Measurements from ENCODE around the gene TARBP1. TPM values are rescaled to one million over a fixed set of nuclear protein-coding genes. Genes with fewer than 3 reads are reported as not detected.

The TARBP1 gene
- total RNA-seq, 4 donors from 2014 or later: 19.9 to 44.4 (median 27.6) TPM

DNA sequence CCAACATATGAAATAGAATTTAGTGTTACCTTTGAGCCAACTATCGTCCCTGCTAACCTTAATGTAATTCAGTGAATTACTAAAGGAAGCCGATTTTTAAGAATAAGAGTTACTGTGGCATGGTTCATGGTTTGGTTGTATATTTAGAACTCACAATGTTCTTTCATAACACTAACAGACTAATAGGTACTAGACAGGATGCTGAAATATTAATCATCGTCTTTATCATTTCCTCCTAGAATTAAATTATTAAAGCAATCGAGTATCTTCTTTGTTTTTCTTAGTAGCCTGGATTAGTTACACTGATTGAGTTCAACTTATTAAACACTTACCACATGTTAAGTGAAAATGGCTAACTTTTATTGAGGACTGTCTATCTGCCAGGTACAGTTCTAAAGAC lies 47.7 kb downstream of the TARBP1 start:
- in situ Hi-C loops (cut with MboI; ENCODE audit: low pct_ligation_motif_present in 1 of 4, low pct_unique_long_range_greater_than_20kb in 1 of 4, low sequenced_read_pairs in 3 of 4): no loop called here
- TF ChIP-seq, protein P1, sequence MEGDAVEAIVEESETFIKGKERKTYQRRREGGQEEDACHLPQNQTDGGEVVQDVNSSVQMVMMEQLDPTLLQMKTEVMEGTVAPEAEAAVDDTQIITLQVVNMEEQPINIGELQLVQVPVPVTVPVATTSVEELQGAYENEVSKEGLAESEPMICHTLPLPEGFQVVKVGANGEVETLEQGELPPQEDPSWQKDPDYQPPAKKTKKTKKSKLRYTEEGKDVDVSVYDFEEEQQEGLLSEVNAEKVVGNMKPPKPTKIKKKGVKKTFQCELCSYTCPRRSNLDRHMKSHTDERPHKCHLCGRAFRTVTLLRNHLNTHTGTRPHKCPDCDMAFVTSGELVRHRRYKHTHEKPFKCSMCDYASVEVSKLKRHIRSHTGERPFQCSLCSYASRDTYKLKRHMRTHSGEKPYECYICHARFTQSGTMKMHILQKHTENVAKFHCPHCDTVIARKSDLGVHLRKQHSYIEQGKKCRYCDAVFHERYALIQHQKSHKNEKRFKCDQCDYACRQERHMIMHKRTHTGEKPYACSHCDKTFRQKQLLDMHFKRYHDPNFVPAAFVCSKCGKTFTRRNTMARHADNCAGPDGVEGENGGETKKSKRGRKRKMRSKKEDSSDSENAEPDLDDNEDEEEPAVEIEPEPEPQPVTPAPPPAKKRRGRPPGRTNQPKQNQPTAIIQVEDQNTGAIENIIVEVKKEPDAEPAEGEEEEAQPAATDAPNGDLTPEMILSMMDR (IDR thresholded peaks at IDR 0.05): no peak
- TF ChIP-seq POLR2A (IDR thresholded peaks at IDR 0.05) (no peak), POLR2AphosphoS5 (IDR thresholded peaks at IDR 0.05) (no peak), EP300 (IDR thresholded peaks at IDR 0.05; ENCODE audit: low read depth) (no peak)
- Histone ChIP-seq H3K36me3 (peaks cover 0 to 20% (median 9%) of the 10 kb centered on the region in 4 donors), H3K4me3 (no peak overlapping the region), H3K27ac (no peak overlapping the region), H3K9me3 (no peaks in the 10 kb centered on the region), H3K27me3 (no peaks in the 10 kb centered on the region), H3K4me1 (no peaks in the 10 kb centered on the region)
- WGBS, 2 donors (ENCODE audit: low coverage in 1 of 2): 89 to 95% methylated on average over 4 of the region's 4 CpGs
- no peak for DNase-seq
- intact Hi-C loops (cut with DNase I; ENCODE audit: low total_unique reads): no loop called here

DNA sequence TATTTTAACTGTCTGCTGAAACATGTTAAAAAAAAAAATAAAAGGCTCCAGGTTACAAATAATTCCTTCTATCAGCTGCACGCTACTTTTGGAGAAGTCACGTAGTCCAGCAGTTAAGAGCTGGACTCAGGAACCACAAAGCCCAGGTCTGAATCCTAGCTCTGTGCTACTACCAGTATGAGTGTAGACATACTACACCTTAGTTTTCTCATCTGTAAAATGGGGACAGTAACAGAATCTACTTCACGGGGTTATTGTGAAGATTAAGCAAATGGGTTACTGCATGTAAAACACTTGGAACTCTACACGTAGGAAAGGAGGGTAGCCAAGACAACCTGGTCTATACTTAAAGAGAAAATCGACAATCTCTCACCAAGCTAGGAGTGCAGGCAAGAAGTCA lies 48.3 kb downstream of the TARBP1 start:
- H3K4me3 ChIP-seq: no peak overlapping the region
- intact Hi-C loops (cut with DNase I; ENCODE audit: low total_unique reads) (no loop called here), in situ Hi-C loops (cut with MboI; ENCODE audit: low pct_ligation_motif_present in 1 of 4, low pct_unique_long_range_greater_than_20kb in 1 of 4, low sequenced_read_pairs in 3 of 4) (no loop called here)
- H3K36me3 ChIP-seq: peaks cover 0 to 20% (median 9%) of the 10 kb centered on the region in 4 donors
- no peak overlapping the region for H3K27ac ChIP-seq
- 94 to 98% methylated on average over 4 to 5 of the region's 5 CpGs for WGBS, 2 donors (ENCODE audit: low coverage in 1 of 2)
- H3K4me1 ChIP-seq: no peaks in the 10 kb centered on the region
- no peak for DNase-seq
- no peaks in the 10 kb centered on the region for H3K27me3 ChIP-seq
- no peaks in the 10 kb centered on the region for H3K9me3 ChIP-seq
- TF ChIP-seq POLR2A (IDR thresholded peaks at IDR 0.05): no peak
- TF ChIP-seq, protein P1 (IDR thresholded peaks at IDR 0.05): no peak
- no peak for TF ChIP-seq POLR2AphosphoS5 (IDR thresholded peaks at IDR 0.05)
- no peak for TF ChIP-seq EP300 (IDR thresholded peaks at IDR 0.05; ENCODE audit: low read depth)

DNA sequence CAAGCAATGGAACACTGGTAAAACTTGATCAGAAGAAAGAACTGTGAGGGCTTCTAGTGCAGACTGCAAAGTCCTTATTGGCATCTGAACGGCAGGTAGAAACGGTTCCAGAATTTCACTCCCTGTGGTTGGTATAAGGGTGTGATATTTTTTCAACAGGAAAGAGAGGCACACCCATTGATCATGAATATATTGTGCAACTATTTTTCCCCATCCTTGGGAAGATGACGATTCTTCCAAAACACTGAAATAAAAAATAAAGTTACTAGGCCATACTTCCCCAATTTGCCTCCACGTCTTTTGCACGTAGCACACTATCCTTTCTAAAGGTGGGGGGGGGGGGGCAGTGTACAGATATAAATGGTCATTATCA lies 49.6 kb downstream of the TARBP1 start:
- H3K36me3 ChIP-seq: peaks cover 0 to 28% (median 10%) of the 10 kb centered on the region in 4 donors
- DNase-seq: no peak
- WGBS, 2 donors (ENCODE audit: low coverage in 1 of 2): 89 to 94% methylated on average over 5 of the region's 5 CpGs
- intact Hi-C loops (cut with DNase I; ENCODE audit: low total_unique reads) (no loop called here), in situ Hi-C loops (cut with MboI; ENCODE audit: low pct_ligation_motif_present in 1 of 4, low pct_unique_long_range_greater_than_20kb in 1 of 4, low sequenced_read_pairs in 3 of 4) (no loop called here)
- no peak overlapping the region for H3K4me3 ChIP-seq
- H3K4me1 ChIP-seq: no peaks in the 10 kb centered on the region
- H3K27ac ChIP-seq: no peak overlapping the region
- TF ChIP-seq, protein P1 (IDR thresholded peaks at IDR 0.05): no peak
- TF ChIP-seq EP300 (IDR thresholded peaks at IDR 0.05; ENCODE audit: low read depth) (no peak), POLR2AphosphoS5 (IDR thresholded peaks at IDR 0.05) (no peak), POLR2A (IDR thresholded peaks at IDR 0.05) (no peak)
- H3K27me3 ChIP-seq: no peaks in the 10 kb centered on the region
- H3K9me3 ChIP-seq: no peaks in the 10 kb centered on the region

DNA sequence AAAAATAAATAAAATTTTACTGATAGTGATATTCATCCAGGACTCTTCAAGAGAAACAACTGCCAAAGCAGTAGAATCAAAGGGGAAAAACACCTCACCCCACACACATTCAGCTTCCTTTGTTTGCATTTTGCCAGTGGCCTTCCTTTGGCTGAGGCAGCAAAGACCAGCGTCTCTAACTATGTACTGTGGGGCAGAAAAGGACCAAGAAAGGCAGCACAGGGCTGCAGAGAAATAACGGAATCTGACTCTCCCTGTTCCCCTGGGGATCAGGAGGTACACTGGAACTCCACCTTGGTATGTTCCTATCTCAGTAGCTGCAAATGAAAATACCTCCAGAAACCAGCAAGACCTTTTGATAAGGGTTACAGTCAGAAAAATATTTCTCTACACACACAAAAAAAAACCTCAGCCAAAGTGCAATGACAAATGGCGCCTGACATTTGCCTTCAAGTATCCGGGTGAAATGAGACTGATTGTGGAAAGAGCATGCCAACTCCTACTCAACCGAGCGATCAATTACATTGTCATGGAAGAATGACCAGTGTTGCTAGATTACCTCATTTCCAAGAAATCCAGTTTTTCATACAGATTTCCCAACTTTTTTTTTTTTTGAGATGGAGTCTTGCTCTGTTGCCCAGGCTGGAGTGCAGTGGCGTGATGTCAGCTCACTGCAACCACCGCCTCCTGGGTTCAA lies 50.9 kb downstream of the TARBP1 start:
- in situ Hi-C loops (cut with MboI; ENCODE audit: low pct_ligation_motif_present in 1 of 4, low pct_unique_long_range_greater_than_20kb in 1 of 4, low sequenced_read_pairs in 3 of 4) (no loop called here), intact Hi-C loops (cut with DNase I; ENCODE audit: low total_unique reads) (no loop called here)
- peaks cover 0 to 30% (median 5%) of the 10 kb centered on the region in 4 donors for H3K36me3 ChIP-seq
- no peaks in the 10 kb centered on the region for H3K9me3 ChIP-seq
- WGBS, 2 donors (ENCODE audit: low coverage in 1 of 2): 92 to 100% methylated on average over 2 to 8 of the region's 8 CpGs
- no peak overlapping the region for H3K4me3 ChIP-seq
- TF ChIP-seq, protein P1 (IDR thresholded peaks at IDR 0.05): no peak
- TF ChIP-seq POLR2AphosphoS5 (IDR thresholded peaks at IDR 0.05): no peak
- TF ChIP-seq POLR2A (IDR thresholded peaks at IDR 0.05): no peak
- no peak for TF ChIP-seq EP300 (IDR thresholded peaks at IDR 0.05; ENCODE audit: low read depth)
- no peak for DNase-seq
- H3K27ac ChIP-seq: no peak overlapping the region
- H3K4me1 ChIP-seq: no peaks in the 10 kb centered on the region
- H3K27me3 ChIP-seq: no peaks in the 10 kb centered on the region

Measured in transverse colon (tissue), 4 donors.